Measurements from ENCODE around the gene XPNPEP3.

- TF ChIP-seq CTCF (IDR thresholded peaks at IDR 0.05 in 8 of 11, conservative IDR thresholded peaks at IDR 0.05 in 3 of 11) = no peak
- TF ChIP-seq POLR2AphosphoS5 (IDR thresholded peaks at IDR 0.05) = no peak
- TF ChIP-seq POLR2A (IDR thresholded peaks at IDR 0.05) = no peak
Measured at GRCh38 chr22:40829131-40829530, 27.8 kb upstream of the XPNPEP3 start.

All from spleen (tissue), 7 donors.